Adrenal gland (tissue), 19 donors: ENCODE results near the gene PDE6B. TPM values are rescaled to one million over a fixed set of nuclear protein-coding genes. Genes with fewer than 3 reads are reported as not detected.

Experiments used
- DNase-seq, 7 donors: peaks; one replicate each; pipeline ENCODE4 v3.0.0-alpha.2; 2019 to 2020
- H3K27ac ChIP-seq, 5 donors: fragments of 200-600 bp; sonication (generic) in 4 of 5; 1 replicate in 3 of 5; 2 replicates in 2 of 5; pipeline versions ENCODE4 v1.5.1 to v1.8.0; 2016 to 2020; ENCODE audit warnings: mild to moderate bottlenecking in 1 of 5
- H3K27me3 ChIP-seq: fragments of 200-600 bp; 2 replicates; pipeline ENCODE4 v1.8.0; 2021
- H3K36me3 ChIP-seq, 2 donors: fragments of 200-600 bp; replicated peaks in 1 of 2; 1 replicate in 1 of 2; 2 replicates in 1 of 2; pipeline versions ENCODE4 v1.5.1 to v1.8.0; 2018 to 2022
- H3K4me1 ChIP-seq, 2 donors: fragments of 200-600 bp; replicated peaks in 1 of 2; 1 replicate in 1 of 2; 2 replicates in 1 of 2; pipeline versions ENCODE4 v1.5.1 to v1.8.0; 2018 to 2021
- H3K4me3 ChIP-seq, 4 donors: fragments of 200-600 bp; sonication (generic) in 3 of 4; one replicate each; pipeline ENCODE4 v1.5.1; 2016 to 2018
- H3K9me3 ChIP-seq, 3 donors: fragments of 200-600 bp; sonication (generic) in 1 of 3; replicated peaks in 1 of 3; 1 replicate in 2 of 3; 2 replicates in 1 of 3; pipeline versions ENCODE4 v1.5.1 to v1.8.0; 2016 to 2021
- CTCF ChIP-seq, 6 experiments: fragments of 450-650 bp in 4 of 6; fragments of 200-600 bp in 2 of 6; sonication (generic) in 1 of 6; IDR thresholded peaks; 1 replicate in 5 of 6; 2 replicates in 1 of 6; pipeline versions ENCODE4 v1.5.1 to v1.8.0; 2016 to 2021; ENCODE audit warnings: antibody characterized with exemption in 6 of 6, mild to moderate bottlenecking in 2 of 6, moderate library complexity in 1 of 6
- POLR2A ChIP-seq, 2 donors: fragments of 450-650 bp; IDR thresholded peaks; one replicate each; pipeline ENCODE4 v1.6.1; 2017; ENCODE audit warnings: antibody characterized with exemption in 2 of 2, mild to moderate bottlenecking in 2 of 2, moderate library complexity in 1 of 2
- WGBS, 4 donors: extraction: QIAGEN DNeasy Blood & Tissue Kit in 2 of 4; methylation state at CpG; one replicate each; pipeline versions ENCODE4 v1.1.5 to v1.1.7; 2013 to 2017; 5-methylcytosine and 5-hydroxymethylcytosine counted together
- intact Hi-C, 2 donors: fragments of 100-400 bp; cut with DNase I; formaldehyde crosslinking; loops; one replicate each; pipeline versions ENCODE4 v1.14.1 to v1.15.0; 2022 to 2023
- long read RNA-seq, 10 donors: library from polyadenylated mRNA in 3 of 10; unstranded in 2 of 10; stranded (forward) in 1 of 10; transcript quantifications; one replicate each; pipeline ENCODE4 v2.0.0 and lab custom pipeline, GENCODE V29; 2021 to 2026
- polyA plus RNA-seq, 3 donors: library from polyadenylated mRNA; stranded (reverse); fragments of 200-250 nt in 2 of 3; fragments of 350-450 nt in 1 of 3; fragmentation: Illumina TruSeq in 1 of 3; extraction: RNeasy Lipid Tissue Mini Kit (QIAGEN cat#74804) in 1 of 3; gene quantifications; one replicate each; pipeline ENCODE4 v1.2.3, GENCODE V29; 2013 to 2014
- total RNA-seq, 9 donors: library from RNA; depleted of rRNA in 4 of 9; stranded (reverse); fragments of >200 nt in 4 of 9; fragments of 120-200 nt in 1 of 9; fragmentation: NEBNext Ultra II Directional in 1 of 9; extraction: Animal tissue kit (Norgen Biotek cat#: 25700) in 1 of 9; gene quantifications; one replicate each; pipeline versions ENCODE4 v1.1.0 to v1.2.4, GENCODE V29; 2013 to 2023
- donor health status: healthy with polysubstance abuse.
- donor health status: Bipolar disorder and iron deficiency.
- donor health status: DM: yes; HTN: yes; CAD: no.
- donor health status: DM: no; HTN: no; CAD: no.
- donor health status: DM: no; HTN: no; CAD: no.
- donor health status: DM: yes; HTN: yes; CAD: no.

The PDE6B gene
- 10 to 100 TPM in 1 of 9 donors, 1 to 10 TPM in 5, under 1 TPM in 1, not detected in 2; 0.86 to 26.6 (median 2.5) TPM for total RNA-seq
- 1 to 10 TPM in 1 of 3 donors, under 1 TPM in 2; 0.68 to 1.8 (median 0.71) TPM for polyA plus RNA-seq
- long read RNA-seq, donor 1, partial matches to known transcripts: 5 of 5 reads
- long read RNA-seq, donor 1, other reads (novel, unspliced or antisense): 0 of 5 reads
- long read RNA-seq, donor 2: 0 reads
- long read RNA-seq, donor 3: 0 reads
- long read RNA-seq, donor 4, partial matches to known transcripts: 0 of 1 reads
- long read RNA-seq, donor 4, other reads (novel, unspliced or antisense): 1 of 1 reads
- long read RNA-seq, donor 5, partial matches to known transcripts: 1 of 1 reads
- long read RNA-seq, donor 5, other reads (novel, unspliced or antisense): 0 of 1 reads
- long read RNA-seq, donor 6, partial matches to known transcripts: 2 of 5 reads
- long read RNA-seq, donor 6, other reads (novel, unspliced or antisense): 3 of 5 reads
- long read RNA-seq, donor 7: 0 reads
- long read RNA-seq, donor 8, partial matches to known transcripts: 244 of 978 reads
- long read RNA-seq, donor 8, other reads (novel, unspliced or antisense): 733 of 978 reads
- long read RNA-seq, donor 9: 0 reads
- long read RNA-seq, donor 10: 0 reads

- intact Hi-C loops: no loop called here
- 72 to 77% (median 76%) methylated on average over 14 to 21 of the region's 21 CpGs for WGBS, 4 donors
- TF ChIP-seq CTCF (IDR thresholded peaks at IDR 0.05) (no peak), POLR2A (IDR thresholded peaks at IDR 0.05) (no peak)
- Histone ChIP-seq H3K36me3 (no peaks in the 10 kb centered on the region), H3K4me3 (no peak within 1 kb of the TSS), H3K27ac (no peak within 1 kb of the TSS), H3K9me3 (no peaks in the 10 kb centered on the region), H3K27me3 (no peaks in the 10 kb centered on the region), H3K4me1 (no peaks in the 10 kb centered on the region)
- no peak for DNase-seq
These were observed at the start of gene PDE6B for GRCh38 chr4:624705-625590. PDE6B (plus strand) TSS chr4:625573; CDS start chr4:625627, 54 bp downstream.

DNA sequence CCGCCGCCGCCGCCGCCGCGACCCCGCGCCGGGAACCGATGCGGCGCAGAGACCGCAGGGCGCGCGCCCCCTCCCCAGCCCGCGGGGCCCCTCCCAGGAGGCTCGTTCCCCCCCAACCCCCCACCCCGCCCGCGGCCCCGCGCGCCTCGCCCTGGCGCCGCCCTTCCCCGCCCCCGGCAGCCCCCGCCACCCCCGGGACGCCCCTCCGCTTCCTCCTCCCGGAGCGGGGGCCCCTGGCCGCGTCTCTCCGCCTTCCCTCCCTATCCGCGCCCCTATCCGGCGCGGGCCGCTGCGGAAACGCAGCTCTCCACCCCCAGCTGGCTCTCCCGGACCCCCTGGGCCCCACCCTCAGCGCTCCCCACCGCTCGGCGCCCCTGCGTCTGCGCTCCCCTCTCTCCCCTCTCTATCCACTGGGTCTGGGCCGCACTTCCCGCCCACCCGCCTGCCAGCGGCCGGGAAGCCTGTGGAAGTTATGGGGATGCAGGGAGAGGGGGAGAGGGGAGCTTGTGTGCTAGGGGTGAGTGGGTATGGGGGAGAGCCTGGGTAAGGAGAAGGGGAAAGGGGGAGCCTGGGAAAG is 49.0 kb upstream of the PDE6B start, which contains the start of gene TMEM271:
Gene TMEM271 (minus strand): TSS at position 51 of the 577 bp plus-strand sequence. CDS start 233 bp downstream, outside the sequence.
- 0 to 2% (median 1%) methylated on average over 2 to 54 of the region's 60 CpGs for WGBS, 4 donors
- H3K27ac ChIP-seq: peak within 1 kb of the TSS in 1 of 5 donors; percentile 54
- no peaks in the 10 kb centered on the region for H3K4me1 ChIP-seq
- H3K27me3 ChIP-seq: peaks cover 56% of the 10 kb centered on the region
- TF ChIP-seq CTCF (IDR thresholded peaks at IDR 0.05) (no peak), POLR2A (IDR thresholded peaks at IDR 0.05) (no peak)
- no peaks in the 10 kb centered on the region for H3K36me3 ChIP-seq
- H3K9me3 ChIP-seq: no peaks in the 10 kb centered on the region
- intact Hi-C loops: no loop called here
- no peak within 1 kb of the TSS for H3K4me3 ChIP-seq
- DNase-seq: peak in 1 of 7 donors; percentile 45

GRCh38 chr4:576991-577498 is 48.3 kb upstream of the PDE6B start:
- DNase-seq: peak in 1 of 7 donors; percentile 48
- Histone ChIP-seq H3K4me3 (no peak overlapping the region), H3K27me3 (peaks cover 51% of the 10 kb centered on the region)

More at GRCh38 chr4:576991-577498, 48.3 kb upstream of the PDE6B start:
- H3K36me3 ChIP-seq: no peaks in the 10 kb centered on the region
- TF ChIP-seq CTCF (IDR thresholded peaks at IDR 0.05): no peak
- no peak for TF ChIP-seq POLR2A (IDR thresholded peaks at IDR 0.05)
- peak overlapping the region in 1 of 5 donors; percentile 8 for H3K27ac ChIP-seq
- WGBS, 4 donors: 1 to 2% (median 2%) methylated on average over 28 to 37 of the region's 37 CpGs
- no peaks in the 10 kb centered on the region for H3K4me1 ChIP-seq
- intact Hi-C loops: no loop called here
- no peaks in the 10 kb centered on the region for H3K9me3 ChIP-seq
